ENCODE measurements around the gene COIL. TPM values are rescaled to one million over a fixed set of nuclear protein-coding genes. Genes with fewer than 3 reads are reported as not detected.

COIL gene
- total RNA-seq, 4 donors from 2014 or later, result 6.3 to 9.7 (median 9.0) TPM

DNA sequence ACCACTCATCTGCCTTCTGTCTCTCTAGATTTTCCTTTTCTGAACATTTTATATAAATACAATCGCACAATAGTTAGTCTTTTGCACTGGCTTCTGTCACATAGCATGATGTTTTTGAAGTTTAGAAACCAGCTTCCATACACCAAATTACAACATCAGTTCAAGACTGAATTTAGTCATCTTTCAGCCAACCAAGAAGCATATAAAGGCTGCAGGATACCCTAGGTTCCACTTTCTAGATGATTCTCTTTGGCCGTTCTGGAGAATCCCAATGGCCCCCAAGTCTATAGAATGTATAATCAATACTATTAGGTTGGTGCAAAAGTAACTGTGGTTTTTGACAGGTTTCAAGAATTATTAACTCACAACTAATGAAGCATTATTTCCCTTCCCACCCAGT lies 36.5 kb upstream of the COIL start:
- TF ChIP-seq, protein P1, sequence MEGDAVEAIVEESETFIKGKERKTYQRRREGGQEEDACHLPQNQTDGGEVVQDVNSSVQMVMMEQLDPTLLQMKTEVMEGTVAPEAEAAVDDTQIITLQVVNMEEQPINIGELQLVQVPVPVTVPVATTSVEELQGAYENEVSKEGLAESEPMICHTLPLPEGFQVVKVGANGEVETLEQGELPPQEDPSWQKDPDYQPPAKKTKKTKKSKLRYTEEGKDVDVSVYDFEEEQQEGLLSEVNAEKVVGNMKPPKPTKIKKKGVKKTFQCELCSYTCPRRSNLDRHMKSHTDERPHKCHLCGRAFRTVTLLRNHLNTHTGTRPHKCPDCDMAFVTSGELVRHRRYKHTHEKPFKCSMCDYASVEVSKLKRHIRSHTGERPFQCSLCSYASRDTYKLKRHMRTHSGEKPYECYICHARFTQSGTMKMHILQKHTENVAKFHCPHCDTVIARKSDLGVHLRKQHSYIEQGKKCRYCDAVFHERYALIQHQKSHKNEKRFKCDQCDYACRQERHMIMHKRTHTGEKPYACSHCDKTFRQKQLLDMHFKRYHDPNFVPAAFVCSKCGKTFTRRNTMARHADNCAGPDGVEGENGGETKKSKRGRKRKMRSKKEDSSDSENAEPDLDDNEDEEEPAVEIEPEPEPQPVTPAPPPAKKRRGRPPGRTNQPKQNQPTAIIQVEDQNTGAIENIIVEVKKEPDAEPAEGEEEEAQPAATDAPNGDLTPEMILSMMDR (IDR thresholded peaks at IDR 0.05 in 4 of 5, conservative IDR thresholded peaks at IDR 0.05 in 1 of 5), result no peak
- TF ChIP-seq POLR2A (IDR thresholded peaks at IDR 0.05), result no peak
- in situ Hi-C loops (cut with MboI; ENCODE audit: low sequenced_read_pairs in 4 of 4) (no loop called here), intact Hi-C loops (cut with DNase I; ENCODE audit: low total_unique reads) (no loop called here)
- Histone ChIP-seq H3K4me1 (peaks cover 7 to 8% of the 10 kb centered on the region in 2 donors), H3K4me3 (no peak overlapping the region), H3K27ac (no peak overlapping the region), H3K36me3 (peaks cover 0 to 44% of the 10 kb centered on the region in 2 donors), H3K9me3 (no peaks in the 10 kb centered on the region), H3K27me3 (no peaks in the 10 kb centered on the region)
- ATAC-seq (no peak), DNase-seq (no peak)

DNA sequence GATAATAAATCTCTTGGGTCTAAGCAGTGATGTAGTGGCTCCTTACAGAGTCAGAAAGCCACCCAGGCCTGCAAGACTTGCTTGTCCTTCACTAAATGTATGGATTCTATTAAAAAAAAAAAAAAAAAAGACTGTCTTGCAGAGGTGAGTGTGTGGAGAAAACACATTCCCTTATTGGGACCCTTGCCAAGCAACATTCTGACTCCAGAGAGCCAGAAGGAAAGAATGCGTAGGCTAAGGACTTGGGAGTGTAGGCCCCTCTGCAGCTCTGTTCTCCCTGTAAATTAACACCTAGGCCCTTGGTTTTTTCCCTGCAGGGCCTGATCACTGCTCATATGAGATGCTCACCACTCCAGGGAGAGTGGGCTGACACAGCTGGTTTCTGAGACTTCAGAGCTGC lies 34.9 kb upstream of the COIL start:
- Histone ChIP-seq H3K27me3 (no peaks in the 10 kb centered on the region), H3K9me3 (no peaks in the 10 kb centered on the region), H3K36me3 (peaks cover 0 to 44% of the 10 kb centered on the region in 2 donors), H3K4me3 (no peak overlapping the region), H3K27ac (no peak overlapping the region), H3K4me1 (peaks cover 7 to 8% of the 10 kb centered on the region in 2 donors)
- in situ Hi-C loops (cut with MboI; ENCODE audit: low sequenced_read_pairs in 4 of 4) (no loop called here), intact Hi-C loops (cut with DNase I; ENCODE audit: low total_unique reads) (no loop called here)
- no peak for ATAC-seq
- TF ChIP-seq POLR2A (IDR thresholded peaks at IDR 0.05), result no peak
- no peak for DNase-seq

DNA sequence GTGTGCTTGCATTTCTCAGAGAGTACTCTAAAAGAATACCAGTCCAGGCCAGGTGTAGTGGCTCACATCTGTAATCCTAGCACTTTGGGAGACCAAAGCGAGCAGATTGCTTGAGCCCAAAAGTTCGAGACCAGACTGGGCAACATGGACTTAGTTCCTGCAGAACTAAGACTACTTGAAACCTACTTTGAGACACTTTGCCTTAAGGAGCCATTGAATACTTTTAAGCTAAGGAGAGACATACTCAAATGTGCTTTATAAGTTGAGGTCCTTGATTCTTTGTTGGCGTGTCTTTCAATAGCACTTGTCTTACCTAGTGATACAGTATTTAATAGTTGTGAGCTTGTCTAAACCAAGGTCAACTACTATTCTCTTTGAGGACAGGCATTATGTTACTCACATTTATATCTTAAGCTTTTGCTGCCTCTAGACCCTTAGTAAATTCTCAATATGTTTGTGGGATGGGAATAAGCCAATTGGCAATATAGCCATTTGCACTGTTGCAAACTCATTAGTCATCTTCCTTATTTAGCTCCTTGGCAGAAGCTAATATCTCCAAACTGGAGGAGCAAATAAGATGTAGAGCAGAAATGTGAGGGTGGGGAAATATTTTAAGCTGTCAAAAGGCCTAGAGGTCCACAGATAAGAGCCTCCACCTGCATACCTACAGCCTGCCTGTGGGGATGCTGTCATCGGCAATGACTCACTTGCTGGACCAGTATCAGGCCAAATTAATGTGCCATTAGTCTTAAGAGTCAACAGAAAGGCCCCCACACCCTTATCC lies 33.4 kb upstream of the COIL start:
- TF ChIP-seq POLR2A (IDR thresholded peaks at IDR 0.05), result no peak
- H3K36me3 ChIP-seq, result peaks cover 0 to 46% of the 10 kb centered on the region in 2 donors
- H3K4me1 ChIP-seq, result peaks cover 7 to 8% of the 10 kb centered on the region in 2 donors
- in situ Hi-C loops (cut with MboI; ENCODE audit: low sequenced_read_pairs in 4 of 4), result no loop called here
- intact Hi-C loops (cut with DNase I; ENCODE audit: low total_unique reads), result no loop called here
- no peaks in the 10 kb centered on the region for H3K9me3 ChIP-seq
- ATAC-seq (peak; percentile 86 to 88), DNase-seq (no peak)
- H3K27me3 ChIP-seq, result no peaks in the 10 kb centered on the region
- H3K4me3 ChIP-seq, result no peak overlapping the region
- peak overlapping the region; percentile 26 to 61 (median 48) for H3K27ac ChIP-seq

DNA sequence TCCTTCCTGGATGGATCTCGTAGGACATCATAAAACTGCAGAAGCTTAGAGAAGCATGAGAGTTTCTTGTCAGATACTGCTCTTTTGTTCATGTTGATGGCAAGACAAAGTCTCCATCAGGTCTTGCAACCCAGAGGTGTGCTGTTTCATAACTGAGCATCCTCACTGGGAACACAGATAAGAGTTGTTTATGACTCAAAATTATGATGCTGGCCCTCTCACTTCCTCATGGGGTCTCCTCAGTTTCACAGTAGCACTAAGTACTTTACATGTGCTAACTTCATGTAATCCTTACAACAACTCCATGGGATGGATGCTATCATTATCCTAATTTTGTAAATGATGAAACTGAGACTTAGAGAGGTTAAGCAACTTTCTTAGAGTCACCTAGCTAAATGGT lies 31.5 kb upstream of the COIL start:
- Histone ChIP-seq H3K9me3 (no peaks in the 10 kb centered on the region), H3K27me3 (no peaks in the 10 kb centered on the region), H3K4me3 (no peak overlapping the region), H3K27ac (no peak overlapping the region), H3K36me3 (peaks cover 0 to 61% of the 10 kb centered on the region in 2 donors), H3K4me1 (peaks cover 7 to 8% of the 10 kb centered on the region in 2 donors)
- ATAC-seq (no peak), DNase-seq (no peak)
- no peak for TF ChIP-seq POLR2A (IDR thresholded peaks at IDR 0.05)
- TF ChIP-seq, protein P1 (IDR thresholded peaks at IDR 0.05 in 4 of 5, conservative IDR thresholded peaks at IDR 0.05 in 1 of 5), result no peak
- in situ Hi-C loops (cut with MboI; ENCODE audit: low sequenced_read_pairs in 4 of 4) (no loop called here), intact Hi-C loops (cut with DNase I; ENCODE audit: low total_unique reads) (no loop called here)

DNA sequence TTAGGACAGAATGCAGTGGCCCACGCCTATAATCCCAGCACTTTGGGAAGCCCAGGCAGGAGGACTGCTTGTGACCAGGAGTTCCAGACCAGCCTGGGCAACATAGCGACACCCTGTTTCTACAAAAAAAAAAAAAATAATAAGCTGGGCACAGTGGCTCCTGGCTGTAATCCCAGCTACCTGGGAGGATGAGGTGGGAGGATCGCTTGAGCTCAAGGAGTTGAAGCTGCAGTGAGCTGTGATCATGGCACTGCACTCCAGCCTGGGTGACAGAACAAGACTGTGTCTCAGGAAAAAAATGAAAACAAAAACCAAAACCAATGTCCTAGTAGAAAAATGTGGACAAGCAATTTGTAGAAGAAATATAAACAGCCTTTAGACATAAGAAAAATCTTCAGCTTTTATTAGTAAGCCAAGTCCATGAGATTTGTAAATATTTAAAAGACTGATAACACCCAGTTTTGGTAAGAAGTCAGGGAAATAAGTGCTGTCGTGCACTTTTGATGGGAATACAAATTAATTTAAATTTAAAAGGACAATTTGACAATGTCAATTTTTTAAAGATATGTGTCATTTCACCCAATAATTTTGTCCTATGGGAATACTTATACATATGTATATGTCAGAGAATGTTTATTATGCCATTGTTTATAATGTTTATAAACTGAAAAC lies 28.2 kb upstream of the COIL start:
- peaks cover 0 to 46% of the 10 kb centered on the region in 2 donors for H3K36me3 ChIP-seq
- intact Hi-C loops (cut with DNase I; ENCODE audit: low total_unique reads) (no loop called here), in situ Hi-C loops (cut with MboI; ENCODE audit: low sequenced_read_pairs in 4 of 4) (no loop called here)

More for the DNA sequence above, 28.2 kb upstream of the COIL start:
- TF ChIP-seq, protein P1 (IDR thresholded peaks at IDR 0.05 in 4 of 5, conservative IDR thresholded peaks at IDR 0.05 in 1 of 5), result no peak
- TF ChIP-seq POLR2A (IDR thresholded peaks at IDR 0.05), result no peak
- DNase-seq (no peak), ATAC-seq (no peak)
- Histone ChIP-seq H3K4me1 (no peaks in the 10 kb centered on the region), H3K27ac (no peak overlapping the region), H3K9me3 (no peaks in the 10 kb centered on the region), H3K4me3 (no peak overlapping the region), H3K27me3 (no peaks in the 10 kb centered on the region)

Measured in gastrocnemius medialis (tissue), 4 donors.